Measurements from ENCODE around the gene GOLGA1.
A peak's percentile ranks its signal among the peaks of the same experiment; 100 is the strongest.
"Not testable (repeated sequence)": the region's sequence is repeated elsewhere in the genome, so short reads cannot be mapped to it uniquely, and the experiment has no call there.

The GOLGA1 gene

DNA sequence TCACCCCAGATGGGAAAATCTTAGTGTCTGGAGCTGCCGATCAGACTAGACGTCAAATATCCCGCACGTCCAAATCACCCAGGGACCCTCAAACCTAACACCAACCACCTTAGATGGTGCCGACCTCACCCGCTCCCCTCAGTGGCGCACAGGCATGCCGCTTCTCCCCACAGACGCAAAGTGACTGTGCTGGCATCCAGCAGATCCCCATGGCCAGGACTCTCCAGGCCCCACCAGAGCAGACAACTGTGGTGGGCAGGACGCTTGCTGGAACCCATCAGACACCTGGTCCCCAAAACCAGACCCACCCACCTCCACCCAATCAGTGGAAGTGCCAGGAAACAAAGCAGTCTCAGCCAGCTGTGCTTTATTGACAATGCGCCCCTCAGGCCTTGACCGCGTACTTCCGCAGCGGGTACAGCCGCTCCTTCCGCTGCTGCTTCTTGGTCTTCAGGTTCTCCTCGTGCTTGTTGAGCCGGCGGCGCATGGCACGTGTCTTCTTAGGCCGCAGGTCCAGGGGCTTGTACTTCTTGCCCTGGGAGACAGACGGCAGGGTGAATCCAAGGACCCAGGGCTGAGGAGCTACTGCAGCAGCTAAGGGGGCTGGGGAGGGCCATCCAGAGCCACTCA, 83.2 kb downstream of the GOLGA1 start:
- DNase-seq = no peak

DNA sequence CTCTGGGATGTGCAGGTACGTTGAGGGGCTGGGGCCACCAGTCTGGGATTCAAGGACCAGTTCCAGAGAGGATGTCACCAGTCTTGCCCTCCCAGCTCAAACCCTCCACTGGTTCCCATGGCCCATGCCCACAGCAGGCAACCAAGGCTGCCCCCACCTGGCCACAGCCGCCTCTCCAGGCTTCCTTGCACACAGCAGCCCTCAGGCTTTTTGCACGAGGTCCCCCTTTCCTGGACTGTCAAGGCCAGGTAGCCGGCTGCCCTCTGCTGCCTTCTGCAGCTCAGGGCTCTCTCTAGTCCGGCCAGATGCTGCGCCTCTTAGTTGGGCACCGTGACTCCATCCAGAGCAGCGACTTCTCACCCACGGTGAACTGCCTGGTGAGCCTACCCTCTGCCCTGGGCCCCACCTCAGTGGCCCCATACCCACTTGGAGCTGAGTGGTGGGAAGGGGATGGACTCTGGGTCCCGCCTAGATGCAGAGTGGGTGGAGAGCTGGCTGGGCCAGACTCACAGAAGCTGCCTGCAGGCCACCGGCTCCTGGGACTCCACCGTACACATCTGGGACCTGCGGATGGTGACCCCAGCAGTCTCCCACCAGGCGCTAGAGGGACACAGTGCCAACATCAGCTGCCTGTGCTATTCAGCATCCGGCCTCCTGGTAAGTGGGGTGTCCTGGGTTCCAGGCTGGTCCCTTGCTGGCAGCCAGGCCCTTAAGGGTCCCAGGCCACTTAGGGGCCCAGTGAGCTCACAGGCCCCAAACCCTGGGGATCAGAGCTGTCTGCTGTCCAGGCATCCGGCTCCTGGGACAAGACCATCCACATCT, 84.7 kb downstream of the GOLGA1 start:
- no peak for DNase-seq

DNA sequence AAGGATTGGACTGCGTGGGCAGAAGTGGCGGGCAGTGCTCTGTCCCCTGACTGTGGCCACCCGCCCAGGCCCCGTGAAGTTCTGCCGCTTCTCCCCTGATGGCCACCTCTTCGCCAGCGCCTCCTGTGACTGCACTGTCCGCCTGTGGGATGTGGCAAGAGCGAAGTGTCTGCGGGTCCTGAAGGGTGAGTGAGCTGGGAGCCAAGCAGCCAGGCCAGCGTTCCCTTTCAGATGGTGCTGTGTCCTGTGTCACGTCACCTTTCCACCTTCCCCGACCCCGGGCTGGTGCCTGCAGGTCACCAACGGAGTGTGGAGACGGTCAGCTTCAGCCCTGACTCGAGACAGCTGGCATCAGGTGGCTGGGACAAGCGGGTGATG, 85.3 kb downstream of the GOLGA1 start:
- DNase-seq = no peak

DNA sequence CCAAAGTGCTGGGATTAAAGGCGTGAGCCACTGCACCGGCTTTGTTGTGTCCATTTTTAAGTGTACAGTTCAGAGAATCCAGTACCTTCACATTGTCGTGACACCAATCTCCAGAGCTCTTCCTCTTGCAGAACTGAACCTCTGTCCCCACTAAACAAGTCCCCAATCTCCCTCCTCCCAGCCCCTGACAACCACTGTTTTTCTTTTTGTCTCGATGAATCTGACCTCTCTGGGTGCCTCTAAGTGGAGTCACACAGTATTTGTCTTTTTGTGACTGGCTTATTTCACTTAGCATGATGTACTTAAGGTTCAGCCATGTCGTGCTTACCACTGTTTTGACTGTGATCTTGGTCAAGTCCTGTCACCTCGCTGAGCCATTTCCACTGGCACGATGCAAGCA, 86.1 kb downstream of the GOLGA1 start:
- DNase-seq = no peak

DNA sequence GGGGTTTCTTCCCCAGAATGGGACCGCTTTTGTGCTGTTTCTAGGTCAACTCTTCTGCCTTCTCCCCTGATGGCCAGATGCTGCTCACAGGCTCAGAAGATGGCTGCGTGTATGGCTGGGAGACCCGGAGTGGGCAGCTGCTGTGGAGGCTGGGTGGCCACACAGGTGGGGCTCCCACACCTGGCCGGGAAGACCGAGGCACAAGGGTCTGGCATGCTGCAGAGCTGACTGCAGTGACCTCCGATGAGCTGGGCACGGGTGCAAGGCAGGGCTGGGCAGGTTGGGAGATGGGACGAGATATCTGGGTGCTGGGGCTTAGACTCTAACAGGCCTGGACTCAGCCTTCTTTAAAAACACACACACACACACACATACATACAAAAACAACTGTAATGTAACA, 86.7 kb downstream of the GOLGA1 start:
- DNase-seq = no peak

DNA sequence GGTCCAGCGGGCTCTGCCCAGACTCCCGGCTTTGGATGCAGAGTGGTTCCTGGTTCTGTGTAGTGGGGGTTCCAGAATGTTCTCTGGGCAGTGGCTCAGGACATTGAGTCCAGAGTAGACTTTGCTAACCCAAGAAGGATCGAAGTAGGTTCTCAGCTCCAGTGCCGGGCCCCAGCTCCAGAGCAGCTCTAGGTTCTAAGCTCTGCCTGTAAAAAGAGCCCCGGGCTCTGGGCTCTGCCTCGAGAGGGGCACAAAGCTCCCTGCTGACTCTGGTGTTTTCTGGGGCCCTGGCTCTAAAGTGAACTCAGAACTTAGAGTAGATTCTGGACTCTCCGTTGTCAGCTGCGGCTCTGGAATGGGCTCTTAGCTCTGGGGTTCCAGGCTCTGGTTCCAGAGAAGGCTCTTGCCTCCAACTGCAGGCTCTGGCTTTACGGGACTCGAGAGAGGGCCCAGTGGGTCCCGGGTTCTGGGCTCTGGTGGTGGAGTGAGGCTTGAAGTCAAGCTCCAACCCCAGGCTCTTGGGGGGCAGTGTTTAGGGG, 87.2 kb downstream of the GOLGA1 start:
- DNase-seq = no peak

DNA sequence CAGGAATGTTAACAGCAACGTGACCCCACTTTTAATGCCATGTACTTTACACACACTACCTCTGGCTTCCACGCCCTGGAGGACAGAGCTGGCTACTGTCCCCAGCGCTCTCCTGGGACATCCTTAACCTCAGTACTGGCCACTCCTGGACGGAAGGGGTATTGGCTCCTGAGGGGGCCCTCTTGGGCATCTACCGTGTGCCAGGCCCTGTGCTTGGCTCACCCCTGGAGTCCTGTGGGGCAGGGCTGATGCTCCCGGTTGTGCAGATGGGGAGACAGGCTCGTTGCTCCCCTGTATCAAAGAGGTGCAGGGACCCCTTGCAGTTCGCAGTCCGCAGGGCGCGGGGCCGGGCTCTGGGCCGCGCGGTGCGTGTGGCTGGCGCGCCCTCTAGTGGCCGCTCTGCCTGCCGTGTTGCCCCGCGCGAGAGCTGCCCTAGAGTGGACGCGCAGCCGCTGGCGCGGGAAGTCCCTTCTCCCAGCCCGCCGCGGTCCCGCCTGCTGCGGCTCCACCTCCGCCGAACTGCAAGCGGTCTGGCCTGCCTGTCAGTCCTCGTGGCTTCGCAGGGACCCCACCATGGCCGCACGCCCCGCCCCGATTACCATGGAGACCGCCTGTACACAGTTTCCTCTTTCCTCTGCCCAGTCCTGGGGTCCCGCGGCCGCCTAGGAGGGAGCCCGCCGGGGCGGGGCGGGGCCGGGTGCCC, 87.9 kb downstream of the GOLGA1 start, which contains the start of gene WDR38:
Gene WDR38 (plus strand): TSS at position 632 of the 703 bp plus-strand sequence. CDS start 72 bp downstream, outside the sequence.
- DNase-seq = peak; percentile 82

DNA sequence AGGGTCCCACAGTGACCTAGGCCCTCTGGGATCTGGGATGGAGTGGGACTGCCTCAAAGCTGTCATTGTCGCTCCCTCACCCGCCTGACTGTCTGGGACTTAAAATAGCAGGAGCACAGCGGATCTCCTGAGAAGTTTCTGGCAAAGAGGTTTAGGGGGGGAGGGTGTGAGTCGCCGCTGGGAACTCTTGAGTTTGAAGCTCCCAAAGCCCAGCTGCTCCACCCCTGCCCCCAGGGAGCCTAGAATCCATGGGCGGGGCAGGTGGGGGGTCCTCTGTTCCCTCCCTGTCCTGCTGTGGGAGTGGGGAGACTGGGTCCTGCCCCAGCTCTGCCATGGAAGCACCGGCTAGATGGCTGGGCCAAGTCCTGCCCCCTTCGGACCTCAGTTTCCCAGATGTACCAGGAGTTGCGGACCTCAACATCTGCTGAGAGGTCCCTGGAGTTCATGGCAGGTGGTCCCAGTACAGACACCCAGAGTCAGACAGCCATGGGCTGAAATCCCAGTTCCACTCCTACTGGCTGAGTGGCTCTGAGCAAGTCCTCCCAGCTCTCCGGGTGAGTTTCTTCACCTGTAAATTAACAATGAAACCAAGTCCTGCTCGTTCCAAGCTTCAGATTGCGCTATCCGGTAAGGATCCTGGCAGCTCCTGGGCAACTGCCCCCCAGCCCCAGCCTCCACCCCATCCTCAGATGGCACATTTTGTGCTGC, 88.6 kb downstream of the GOLGA1 start:
- DNase-seq = no peak

DNA sequence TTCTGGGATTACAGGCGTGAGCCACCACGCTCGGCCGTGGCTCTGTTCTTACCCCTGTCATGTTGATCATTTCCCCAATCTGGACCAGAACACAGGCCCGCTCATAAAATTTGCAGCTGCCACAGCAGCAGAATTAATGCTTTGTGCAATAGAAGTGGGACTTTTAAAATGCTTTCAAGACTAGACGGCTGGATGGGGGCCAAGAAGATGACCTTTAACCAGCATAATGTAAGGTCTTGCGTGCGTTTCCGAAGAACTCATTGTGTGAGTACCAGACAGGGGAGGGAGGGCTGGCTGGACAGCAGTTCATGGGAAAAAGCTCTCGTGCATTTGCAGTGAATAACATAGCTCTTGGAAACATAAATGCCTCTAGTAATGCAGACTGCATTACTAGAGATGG, 91.1 kb downstream of the GOLGA1 start:
- no peak for DNase-seq

DNA sequence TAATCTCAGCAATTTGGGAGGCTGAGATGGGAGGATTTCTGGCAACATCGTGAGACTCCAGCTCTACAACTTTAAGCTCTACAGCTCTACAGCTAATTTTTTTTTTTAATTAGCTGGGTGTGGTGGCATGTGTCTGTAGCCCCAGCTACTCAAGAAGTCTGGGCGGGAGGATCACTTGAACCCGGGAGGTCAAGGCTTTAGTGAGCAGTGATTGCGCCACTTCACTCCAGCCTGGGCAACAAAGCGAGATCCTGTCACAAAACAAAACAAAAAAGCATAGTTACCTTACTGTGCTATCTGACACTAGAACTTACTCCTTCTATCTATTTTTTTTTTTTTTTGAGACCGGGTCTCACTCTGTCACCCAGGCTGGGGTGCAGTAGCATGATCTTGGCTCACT, 93.9 kb downstream of the GOLGA1 start:
- DNase-seq = no peak

DNA sequence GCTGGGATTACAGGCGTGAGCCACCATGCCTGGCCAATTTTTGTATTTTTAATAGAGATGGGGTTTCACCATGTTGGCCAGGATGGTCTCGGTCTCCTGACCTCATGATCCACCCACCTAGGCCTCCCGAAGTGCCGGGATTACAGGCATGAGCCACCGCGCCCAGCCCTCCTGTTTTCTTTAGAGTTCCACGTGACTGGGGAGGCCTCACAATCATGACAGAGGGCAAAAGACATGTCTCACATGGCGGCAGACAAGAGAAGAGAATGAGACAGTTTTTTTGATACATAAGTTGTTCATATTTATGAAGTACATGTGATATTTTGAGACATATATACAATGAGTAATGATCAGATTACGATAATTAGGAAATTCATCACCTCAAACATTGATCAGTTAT, 94.4 kb downstream of the GOLGA1 start:
- not testable (repeated sequence) for DNase-seq

DNA sequence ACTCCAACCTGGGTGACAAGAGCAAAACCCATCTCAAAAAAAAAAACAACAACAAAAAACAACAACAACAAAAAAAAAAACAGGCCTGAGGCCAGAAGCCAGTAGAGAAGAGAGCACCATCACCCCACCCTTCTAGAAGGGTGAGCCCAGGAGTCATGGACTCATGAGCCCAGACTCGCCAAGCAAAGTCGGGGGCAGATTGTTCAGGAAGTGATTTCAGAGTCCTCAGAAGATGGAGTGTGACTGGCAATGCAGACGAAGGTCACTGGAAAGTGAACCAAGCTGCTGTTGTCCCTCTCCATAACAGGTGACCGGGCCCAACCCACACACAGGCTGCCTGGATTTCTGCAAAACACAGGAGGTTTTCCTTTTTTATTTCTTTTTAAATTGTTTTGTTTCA, 96.6 kb downstream of the GOLGA1 start:
- DNase-seq = no peak

DNA sequence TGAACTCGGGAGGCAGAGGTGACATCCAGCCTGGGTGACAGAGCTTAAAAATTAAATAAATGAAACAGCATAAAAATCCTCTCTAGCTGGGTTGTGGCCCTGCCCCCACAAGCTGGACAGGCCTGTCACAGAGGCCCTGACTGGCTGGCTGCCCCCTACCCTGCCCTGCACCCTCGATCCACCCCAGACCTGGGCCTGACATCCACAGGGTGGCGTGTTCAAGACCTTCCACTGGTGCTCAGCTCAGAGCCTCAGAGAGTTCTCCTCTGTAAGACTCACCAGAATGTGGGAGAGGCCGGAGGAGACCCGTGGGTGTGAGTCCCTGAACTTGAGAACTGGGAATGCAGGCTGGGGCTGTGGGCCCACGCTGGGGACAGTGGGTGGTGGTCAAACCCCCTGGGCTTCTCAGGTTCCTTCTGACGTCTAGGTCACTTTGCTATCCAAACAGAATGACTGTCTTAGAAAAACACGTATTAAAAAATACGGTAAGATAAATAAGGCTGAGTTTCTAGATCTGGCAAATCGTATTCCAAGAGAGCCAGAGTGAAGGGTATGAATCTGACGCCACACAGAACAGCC, 97.3 kb downstream of the GOLGA1 start:
- DNase-seq = no peak

DNA sequence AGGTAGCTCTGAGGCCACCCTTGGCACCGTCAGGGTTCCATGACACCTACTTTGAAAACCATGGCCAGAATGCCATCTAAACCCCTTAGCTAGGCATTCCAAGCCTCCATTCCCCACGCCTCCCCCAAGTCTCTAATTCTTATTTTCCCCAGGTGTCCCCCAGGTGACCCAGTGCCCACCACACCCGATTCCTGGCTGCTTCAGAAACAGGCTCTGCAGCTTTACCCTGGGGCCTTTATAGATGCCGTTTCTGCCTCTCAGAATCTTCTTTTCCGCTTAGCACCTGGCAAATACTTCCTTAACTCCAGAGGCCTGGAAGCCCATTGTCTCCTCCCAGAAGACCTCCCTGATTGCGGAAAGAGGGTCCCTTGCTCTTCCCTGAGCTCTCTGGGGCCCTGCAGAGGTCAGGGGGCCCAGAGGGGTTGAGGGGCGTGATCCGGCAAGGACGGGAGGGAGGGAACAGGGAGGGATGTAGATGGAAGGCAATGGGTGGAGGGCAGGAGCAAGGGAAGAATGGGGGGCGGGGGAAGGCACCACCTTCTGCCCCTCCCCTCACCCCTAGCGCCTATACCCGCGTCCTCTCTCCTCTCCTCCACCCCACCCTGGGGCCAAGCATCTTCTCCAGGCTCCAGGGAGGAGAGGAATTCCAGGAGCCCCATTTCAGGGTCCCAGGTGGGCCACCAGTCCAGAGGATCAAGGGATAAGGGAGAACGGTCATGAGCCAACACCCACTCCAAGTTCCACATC, 99.6 kb downstream of the GOLGA1 start:
- DNase-seq = no peak

DNA sequence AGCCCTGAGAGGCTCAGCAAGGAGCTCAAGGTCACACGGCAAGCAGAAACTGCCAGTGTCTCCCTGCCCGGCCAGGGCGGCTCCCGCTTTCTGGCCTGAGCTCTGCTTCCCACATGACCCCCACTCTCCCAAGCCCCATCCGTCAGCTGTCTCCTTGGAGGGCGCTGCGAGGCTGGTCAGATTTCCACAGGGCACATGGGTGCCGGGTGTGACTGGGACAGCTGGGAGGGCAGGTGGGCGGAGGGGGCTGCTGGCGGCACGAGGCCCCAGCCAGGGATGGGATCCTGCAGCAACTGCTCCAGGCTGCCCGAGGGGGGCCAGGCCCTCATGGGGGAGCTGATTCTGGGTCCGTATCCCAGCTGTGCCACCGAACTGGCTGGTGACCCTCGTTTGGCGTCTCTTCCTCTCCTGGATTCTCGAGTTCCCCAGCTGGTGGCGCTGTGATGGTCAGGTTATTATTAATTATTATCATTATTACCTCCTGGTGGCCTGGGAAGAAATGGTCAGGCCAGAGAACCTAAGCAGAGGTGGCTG, 100.5 kb downstream of the GOLGA1 start:
- DNase-seq = no peak

DNA sequence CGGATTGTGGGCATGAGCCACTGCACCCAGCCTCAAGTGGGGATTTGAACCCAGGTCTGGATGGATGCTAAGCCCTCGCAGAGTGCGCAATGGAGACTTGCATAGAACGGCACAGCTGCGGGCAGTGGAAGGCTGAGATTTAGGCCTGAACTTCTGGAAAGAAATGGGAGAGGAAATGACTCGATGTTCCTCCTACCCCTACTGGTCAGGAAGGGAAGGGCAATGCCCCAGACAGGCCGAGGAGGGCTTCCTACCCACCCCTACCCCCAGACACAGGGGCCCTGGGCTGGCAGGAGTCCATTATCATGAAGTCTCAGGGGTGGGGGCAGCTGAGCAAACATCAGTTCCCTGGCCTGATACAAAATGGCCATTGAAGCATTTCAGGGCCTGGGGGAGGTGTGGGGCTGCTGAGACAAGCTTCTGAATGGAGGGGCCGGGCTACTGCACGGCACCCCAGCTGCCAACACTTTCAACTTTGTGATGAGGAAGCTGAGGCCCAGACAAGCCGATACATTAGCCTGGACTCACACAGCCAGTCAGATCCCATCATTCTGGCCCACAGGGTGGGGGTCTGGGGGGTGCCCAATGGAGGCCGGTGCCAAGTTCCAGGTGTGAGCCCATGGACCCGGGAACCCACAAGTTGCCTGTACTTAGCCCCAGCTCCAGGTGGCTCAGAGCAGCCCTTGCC, 101.1 kb downstream of the GOLGA1 start:
- DNase-seq = no peak

DNA sequence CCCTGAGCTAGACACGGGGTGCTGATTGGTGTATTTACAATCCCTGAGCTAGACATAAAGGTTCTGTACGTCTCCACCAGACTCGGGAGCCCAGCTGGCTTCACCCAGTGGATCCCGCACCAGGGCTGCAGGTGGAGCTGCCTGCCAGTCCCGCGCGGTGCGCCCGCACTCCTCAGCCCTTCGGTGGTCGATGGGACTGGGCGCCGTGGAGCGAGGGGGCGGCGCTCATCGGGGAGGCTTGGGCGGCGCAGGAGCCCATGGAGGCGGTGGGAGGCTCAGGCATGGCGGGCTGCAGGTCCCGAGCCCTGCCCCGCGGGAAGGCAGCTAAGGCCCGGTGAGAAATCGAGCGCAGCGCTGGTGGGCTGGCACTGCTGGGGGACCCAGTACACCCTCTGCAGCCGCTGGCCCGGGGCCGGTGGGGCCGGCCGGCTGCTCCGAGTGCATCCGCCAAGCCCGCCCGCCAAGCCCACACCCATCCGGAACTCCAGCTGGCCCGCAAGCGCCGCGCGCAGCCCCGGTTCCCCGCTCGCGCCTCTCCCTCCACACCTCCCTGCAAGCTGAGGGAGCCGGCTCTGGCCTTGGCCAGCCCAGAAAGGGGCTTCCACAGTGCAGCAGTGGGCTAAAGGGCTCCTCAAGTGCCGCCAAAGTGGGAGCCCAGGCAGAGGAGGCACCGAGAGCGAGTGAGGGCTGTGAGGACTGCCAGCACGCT, 102.2 kb downstream of the GOLGA1 start:
- DNase-seq = not testable (repeated sequence)

DNA sequence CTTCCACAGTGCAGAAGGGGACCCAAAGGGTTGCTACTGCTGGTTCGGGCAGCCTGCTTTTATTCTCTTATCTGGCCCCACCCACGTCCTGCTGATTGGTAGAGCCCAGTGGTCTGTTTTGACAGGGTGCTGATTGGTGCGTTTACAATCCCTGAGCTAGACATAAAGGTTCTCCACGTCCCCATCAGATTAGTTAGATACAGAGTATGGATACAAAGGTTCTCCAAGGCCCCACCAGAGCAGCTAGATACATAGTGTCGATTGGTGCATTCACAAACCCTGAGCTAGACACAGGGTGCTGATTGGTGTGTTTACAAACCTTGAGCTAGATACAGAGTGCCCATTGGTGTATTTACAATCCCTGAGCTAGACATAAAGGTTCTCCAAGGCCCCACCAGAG, 102.8 kb downstream of the GOLGA1 start:
- not testable (repeated sequence) for DNase-seq

DNA sequence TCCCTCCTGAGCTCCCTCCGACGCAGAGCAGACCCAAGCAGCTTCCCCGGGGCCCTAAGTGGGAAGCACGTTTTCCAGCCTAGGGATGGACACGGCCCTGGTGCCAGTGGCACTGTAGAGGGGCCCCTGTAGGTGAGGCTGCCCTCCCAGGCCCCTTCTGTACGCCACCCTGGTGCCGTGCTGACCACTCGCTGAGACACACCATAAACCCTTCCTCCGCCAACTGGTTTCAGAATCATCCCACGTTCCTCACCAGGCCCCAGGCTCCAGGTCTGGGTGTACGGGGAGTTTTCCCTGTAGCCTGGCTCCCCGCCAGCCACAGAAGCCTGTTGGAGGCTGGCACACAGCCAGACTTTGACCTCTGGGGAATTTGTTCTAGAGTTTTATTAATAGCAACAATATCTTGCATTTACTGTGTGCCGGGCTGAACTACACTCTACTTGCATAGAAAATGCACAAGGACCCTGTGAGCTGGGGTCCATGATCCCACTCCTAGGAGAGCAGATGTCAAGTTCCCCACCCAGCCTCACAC, 105.8 kb downstream of the GOLGA1 start:
- no peak for DNase-seq

DNA sequence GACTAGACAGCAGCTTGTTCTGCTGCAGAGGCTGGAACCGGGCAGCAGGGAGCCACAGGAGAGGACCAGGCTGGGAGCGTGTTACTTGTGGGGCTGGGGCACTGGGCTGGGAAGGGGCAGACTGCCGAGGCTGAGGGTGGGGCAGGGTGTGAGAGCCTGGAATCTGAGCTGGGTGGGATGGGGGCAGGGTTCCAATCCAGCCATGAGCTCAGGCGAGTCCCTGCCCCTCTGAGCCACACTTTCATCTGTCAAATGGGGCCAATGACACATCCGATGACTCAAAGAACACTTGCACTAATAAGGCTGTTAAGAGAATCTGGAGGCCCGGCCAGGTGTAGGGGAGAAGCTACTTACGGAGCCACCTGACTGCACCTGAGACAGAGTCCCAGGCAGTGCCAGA, 106.3 kb downstream of the GOLGA1 start:
- DNase-seq = no peak

Data from activated T-cell treated with anti-CD3 and anti-CD28 coated beads, Interleukin-2, amount 50 U/mL, for 1 hour (primary cell).